DND-41 (cell line): Measurements from ENCODE around the gene MTERF4.

Experiments
- ATAC-seq: fragments of 200-7000 bp; cut with Tn5 transposase; 3 replicates; pipeline ENCODE4 v1.9.1; 2021; ENCODE audit warnings: low read depth; ENCODE audit not compliant: insufficient read depth
- DNase-seq: peaks from one replicate; pipeline ENCODE4 v3.0.0-alpha.2; 2020
- H2AFZ ChIP-seq: 2 replicates; pipeline ENCODE4 v1.6.0; 2012; ENCODE audit warnings: low read depth, low read length
- H3K27ac ChIP-seq: 2 replicates; pipeline ENCODE4 v1.5.1; 2012; ENCODE audit warnings: low read length, inconsistent platforms
- H3K27me3 ChIP-seq: fragments of 200-600 bp; sonication (generic); 2 replicates; pipeline ENCODE4 v1.6.0; 2012; ENCODE audit warnings: low read length, mild to moderate bottlenecking, inconsistent platforms; ENCODE audit not compliant: insufficient read depth, poor library complexity
- H3K36me3 ChIP-seq: 2 replicates; pipeline ENCODE4 v1.5.1; 2012; ENCODE audit warnings: low read length, inconsistent platforms; ENCODE audit not compliant: insufficient read depth
- H3K4me1 ChIP-seq: 2 replicates; pipeline ENCODE4 v1.5.1; 2012; ENCODE audit warnings: mild to moderate bottlenecking, low read length; ENCODE audit not compliant: insufficient read depth
- H3K4me2 ChIP-seq: 2 replicates; pipeline ENCODE4 v1.6.0; 2012; ENCODE audit warnings: mild to moderate bottlenecking, moderate library complexity, low read length, inconsistent platforms; ENCODE audit not compliant: insufficient read depth
- H3K4me3 ChIP-seq, 2 experiments: fragments of 200-600 bp in 1 of 2; shearing (Covaris generic) in 1 of 2; 2 replicates each; pipeline ENCODE4 v1.5.1; 2012 to 2016; ENCODE audit warnings: inconsistent platforms in 2 of 2, low read length in 2 of 2, mild to moderate bottlenecking in 2 of 2, low read depth in 1 of 2, moderate library complexity in 1 of 2
- H3K79me2 ChIP-seq: 2 replicates; pipeline ENCODE4 v1.6.0; 2012; ENCODE audit warnings: low read length, inconsistent platforms; ENCODE audit not compliant: insufficient read depth
- H3K9ac ChIP-seq: 2 replicates; pipeline ENCODE4 v1.6.0; 2012; ENCODE audit warnings: low read depth, mild to moderate bottlenecking, inconsistent platforms, low read length, moderate library complexity
- H3K9me3 ChIP-seq: 2 replicates; pipeline ENCODE4 v1.5.1; 2012; ENCODE audit warnings: low read length, moderate library complexity, mild to moderate bottlenecking, inconsistent platforms; ENCODE audit not compliant: insufficient read depth, severe bottlenecking
- H4K20me1 ChIP-seq: 2 replicates; pipeline ENCODE4 v1.6.0; 2012; ENCODE audit warnings: low read length; ENCODE audit not compliant: insufficient read depth
- CTCF ChIP-seq: IDR thresholded peaks from 2 replicates; pipeline ENCODE4 v1.5.1; 2012; ENCODE audit warnings: borderline replicate concordance, low read length, moderate library complexity, mild to moderate bottlenecking; ENCODE audit not compliant: poor library complexity, severe bottlenecking; ENCODE audit errors: extremely low read depth
- EZH2 ChIP-seq: IDR thresholded peaks from 3 replicates; pipeline ENCODE4 v1.6.1; 2012; ENCODE audit warnings: borderline replicate concordance, low read depth, mild to moderate bottlenecking, moderate library complexity, low read length, inconsistent platforms; ENCODE audit not compliant: severe bottlenecking

The MTERF4 gene

DNA sequence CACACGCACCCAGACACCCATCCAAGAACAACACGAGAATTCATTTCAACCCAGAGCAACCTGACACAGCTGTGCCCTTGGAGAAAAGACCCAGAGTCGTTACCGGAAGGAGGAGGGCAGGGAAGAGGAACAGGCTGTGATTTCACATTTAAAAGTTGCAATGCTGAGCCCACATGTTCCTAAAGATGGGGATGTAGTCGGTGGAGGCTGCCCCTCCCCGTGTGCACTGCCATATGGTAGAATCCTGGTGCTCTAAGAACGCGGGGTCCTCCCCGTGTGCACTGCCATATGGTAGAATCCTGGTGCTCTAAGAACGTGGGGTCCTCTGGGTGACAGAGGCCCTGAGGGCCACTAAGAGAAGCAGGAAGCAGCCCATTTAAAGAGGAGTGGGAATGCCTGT, 10.9 kb downstream of the MTERF4 start:
- no peak overlapping the region for H3K9ac ChIP-seq
- no peaks in the 10 kb centered on the region for H3K27me3 ChIP-seq
- peaks cover 99% of the 10 kb centered on the region for H3K36me3 ChIP-seq
- peaks cover 9% of the 10 kb centered on the region for H3K4me1 ChIP-seq
- peaks cover 4% of the 10 kb centered on the region; the same call in 1 of the 2 replicates for H3K79me2 ChIP-seq
- ATAC-seq: no peak
- H3K4me3 ChIP-seq: no peak overlapping the region
- TF ChIP-seq CTCF (no peak), EZH2 (no peak)
- DNase-seq: no peak
- peaks cover 19% of the 10 kb centered on the region for H4K20me1 ChIP-seq
- no peaks in the 10 kb centered on the region for H3K9me3 ChIP-seq
- no peak overlapping the region for H3K27ac ChIP-seq
- no peak overlapping the region for H2AFZ ChIP-seq
- H3K4me2 ChIP-seq: no peak overlapping the region

DNA sequence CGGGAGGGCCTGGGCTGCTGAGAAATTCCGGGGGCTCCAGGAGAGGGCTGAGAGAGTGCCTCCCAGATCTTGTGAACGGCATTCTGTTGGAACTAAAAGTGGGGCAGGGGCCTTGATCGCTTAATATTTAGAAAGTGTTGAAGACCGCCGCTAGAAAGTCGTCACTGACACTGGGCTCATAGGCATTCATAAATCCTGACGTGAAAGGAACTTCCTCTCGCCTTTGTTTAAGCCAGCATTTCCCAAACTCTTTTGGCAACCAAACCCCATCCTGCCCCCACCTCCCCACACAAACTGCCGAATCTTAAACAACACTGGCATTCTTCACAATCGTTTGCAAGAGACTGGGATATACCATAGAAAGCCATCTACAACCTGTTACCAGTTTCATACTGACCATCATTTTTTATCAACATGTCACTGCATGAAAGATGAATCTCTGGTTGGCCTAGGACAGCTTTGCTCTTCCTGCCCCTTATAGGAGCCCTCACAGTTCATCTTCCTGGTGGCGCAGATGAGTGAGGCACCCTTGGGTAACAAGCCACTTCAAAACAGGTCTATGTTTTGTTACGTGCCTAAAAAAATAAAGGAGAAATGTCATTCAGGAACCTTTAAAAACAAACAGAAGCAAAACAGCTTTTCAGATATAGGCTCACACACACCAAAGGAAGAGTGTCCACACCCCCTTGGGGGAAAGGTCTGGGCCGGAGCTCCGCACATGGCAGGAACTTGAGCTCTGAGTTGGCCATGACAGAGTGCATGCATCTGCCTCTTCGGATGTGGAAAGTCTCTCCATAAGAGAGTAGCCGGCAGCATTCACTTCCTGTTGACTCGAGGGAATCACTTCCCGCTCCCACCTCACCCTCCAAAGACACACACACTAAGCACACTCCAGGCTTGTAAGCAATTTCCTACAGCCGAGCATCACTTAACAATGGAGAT, 13.0 kb downstream of the MTERF4 start:
- Histone ChIP-seq H3K9me3 (no peaks in the 10 kb centered on the region), H3K27ac (no peak overlapping the region)

DNA sequence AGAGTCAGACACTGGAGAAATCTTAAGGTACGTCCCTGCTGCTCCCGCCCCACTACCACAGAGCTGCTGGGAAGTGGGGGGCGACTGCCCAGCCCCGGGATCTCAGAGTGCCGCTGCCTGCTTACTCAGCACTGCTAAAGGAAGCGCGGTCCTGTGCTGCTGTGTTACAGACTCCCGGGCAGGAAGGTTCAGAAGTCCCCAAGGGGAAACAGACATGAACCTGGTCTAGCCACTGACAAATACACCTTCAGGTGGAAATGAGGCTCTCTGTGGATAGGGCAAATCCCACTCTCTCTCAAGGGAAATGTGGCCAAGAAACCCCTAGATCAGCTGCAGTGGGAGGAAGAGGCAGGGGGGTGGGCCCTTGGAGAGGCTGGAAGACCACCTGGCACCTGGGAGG, 13.7 kb downstream of the MTERF4 start:
- Histone ChIP-seq H3K79me2 (no peaks in the 10 kb centered on the region), H3K4me3 (no peak overlapping the region), H3K9ac (no peak overlapping the region), H3K9me3 (no peaks in the 10 kb centered on the region), H3K36me3 (peaks cover 73% of the 10 kb centered on the region), H3K4me1 (no peaks in the 10 kb centered on the region), H2AFZ (no peak overlapping the region), H3K27ac (no peak overlapping the region), H3K4me2 (no peak overlapping the region), H4K20me1 (peaks cover 11% of the 10 kb centered on the region), H3K27me3 (no peaks in the 10 kb centered on the region)
- ATAC-seq (no peak), DNase-seq (no peak)
- TF ChIP-seq EZH2 (no peak), CTCF (no peak)

More for the DNA sequence above, 13.0 kb downstream of the MTERF4 start:
- H3K4me1 ChIP-seq: no peaks in the 10 kb centered on the region
- peaks cover 80% of the 10 kb centered on the region for H3K36me3 ChIP-seq
- H2AFZ ChIP-seq: no peak overlapping the region
- TF ChIP-seq CTCF: no peak
- TF ChIP-seq EZH2: no peak
- no peak overlapping the region for H3K4me2 ChIP-seq
- DNase-seq: no peak
- no peak overlapping the region for H3K4me3 ChIP-seq
- H3K79me2 ChIP-seq: no peaks in the 10 kb centered on the region
- H3K27me3 ChIP-seq: no peaks in the 10 kb centered on the region
- no peak for ATAC-seq
- H4K20me1 ChIP-seq: peaks cover 11% of the 10 kb centered on the region
- no peak overlapping the region for H3K9ac ChIP-seq
